ENCODE results near the gene CYP46A1.

CYP46A1 gene

GRCh38 chr14:99701260-99701659, 17.2 kb downstream of the CYP46A1 start:
- Histone ChIP-seq H3K9ac (ENCODE audit: low read length) (no peak overlapping the region), H3K36me3 (ENCODE audit: control insufficient read depth, insufficient read depth, low read length) (no peaks in the 10 kb centered on the region), H3K4me3 (ENCODE audit: low read depth, low read length) (no peak overlapping the region), H3K4me1 (ENCODE audit: control insufficient read depth, insufficient read depth, low read length) (no peaks in the 10 kb centered on the region), H3K27me3 (ENCODE audit: control insufficient read depth, insufficient read depth, low read length) (no peaks in the 10 kb centered on the region), H3K27ac (ENCODE audit: low read depth, low read length) (no peak overlapping the region), H3K9me3 (ENCODE audit: control insufficient read depth, insufficient read depth, low read depth, low read length) (peaks cover 15% of the 10 kb centered on the region)

GRCh38 chr14:99702115-99702514, 18.0 kb downstream of the CYP46A1 start:
- Histone ChIP-seq H3K36me3 (ENCODE audit: control insufficient read depth, insufficient read depth, low read length) (no peaks in the 10 kb centered on the region), H3K27me3 (ENCODE audit: control insufficient read depth, insufficient read depth, low read length) (no peaks in the 10 kb centered on the region), H3K9ac (ENCODE audit: low read length) (no peak overlapping the region), H3K4me1 (ENCODE audit: control insufficient read depth, insufficient read depth, low read length) (no peaks in the 10 kb centered on the region), H3K27ac (ENCODE audit: low read depth, low read length) (no peak overlapping the region), H3K9me3 (ENCODE audit: control insufficient read depth, insufficient read depth, low read depth, low read length) (peaks cover 15% of the 10 kb centered on the region), H3K4me3 (ENCODE audit: low read depth, low read length) (no peak overlapping the region)

DNA sequence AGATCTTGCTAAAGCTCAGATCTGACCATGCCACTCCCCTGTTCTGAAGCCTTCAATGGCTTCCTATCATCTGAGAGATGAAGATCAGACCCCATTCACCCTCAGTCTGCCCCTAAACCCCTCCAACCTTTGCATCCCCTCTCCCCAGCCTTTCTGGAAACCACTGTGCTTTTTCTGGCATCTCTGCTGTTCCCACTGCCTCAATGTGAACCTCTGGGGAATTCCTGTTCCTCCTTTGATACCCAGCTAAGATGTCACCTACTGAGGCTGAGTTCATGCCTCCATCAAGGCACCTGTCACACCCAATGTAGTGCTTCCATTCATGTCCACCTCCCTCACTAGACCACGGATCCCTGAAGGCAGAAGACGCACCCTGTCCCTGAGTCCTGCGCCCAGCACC, 19.3 kb downstream of the CYP46A1 start:
- Histone ChIP-seq H3K36me3 (ENCODE audit: control insufficient read depth, insufficient read depth, low read length) (no peaks in the 10 kb centered on the region), H3K4me1 (ENCODE audit: control insufficient read depth, insufficient read depth, low read length) (no peaks in the 10 kb centered on the region), H3K9me3 (ENCODE audit: control insufficient read depth, insufficient read depth, low read depth, low read length) (peaks cover 15% of the 10 kb centered on the region), H3K27ac (ENCODE audit: low read depth, low read length) (no peak overlapping the region), H3K9ac (ENCODE audit: low read length) (no peak overlapping the region), H3K27me3 (ENCODE audit: control insufficient read depth, insufficient read depth, low read length) (no peaks in the 10 kb centered on the region), H3K4me3 (ENCODE audit: low read depth, low read length) (no peak overlapping the region)

GRCh38 chr14:99704037-99704436, 19.9 kb downstream of the CYP46A1 start:
- Histone ChIP-seq H3K36me3 (ENCODE audit: control insufficient read depth, insufficient read depth, low read length) (no peaks in the 10 kb centered on the region), H3K4me3 (ENCODE audit: low read depth, low read length) (no peak overlapping the region), H3K4me1 (ENCODE audit: control insufficient read depth, insufficient read depth, low read length) (no peaks in the 10 kb centered on the region)

GRCh38 chr14:99706107-99706900, 22.2 kb downstream of the CYP46A1 start:
- H3K4me3 ChIP-seq (ENCODE audit: low read depth, low read length), result no peak overlapping the region
- H3K9ac ChIP-seq (ENCODE audit: low read length), result no peak overlapping the region
- peaks cover 15% of the 10 kb centered on the region for H3K9me3 ChIP-seq (ENCODE audit: control insufficient read depth, insufficient read depth, low read depth, low read length)
- H3K4me1 ChIP-seq (ENCODE audit: control insufficient read depth, insufficient read depth, low read length), result no peaks in the 10 kb centered on the region
- no peaks in the 10 kb centered on the region for H3K36me3 ChIP-seq (ENCODE audit: control insufficient read depth, insufficient read depth, low read length)
- no peaks in the 10 kb centered on the region for H3K27me3 ChIP-seq (ENCODE audit: control insufficient read depth, insufficient read depth, low read length)
- H3K27ac ChIP-seq (ENCODE audit: low read depth, low read length), result no peak overlapping the region

More at GRCh38 chr14:99704037-99704436, 19.9 kb downstream of the CYP46A1 start:
- Histone ChIP-seq H3K27ac (ENCODE audit: low read depth, low read length) (no peak overlapping the region), H3K27me3 (ENCODE audit: control insufficient read depth, insufficient read depth, low read length) (no peaks in the 10 kb centered on the region), H3K9ac (ENCODE audit: low read length) (no peak overlapping the region), H3K9me3 (ENCODE audit: control insufficient read depth, insufficient read depth, low read depth, low read length) (peaks cover 15% of the 10 kb centered on the region)

GRCh38 chr14:99707420-99707819, 23.3 kb downstream of the CYP46A1 start:
- no peak overlapping the region for H3K9ac ChIP-seq (ENCODE audit: low read length)
- no peak overlapping the region for H3K27ac ChIP-seq (ENCODE audit: low read depth, low read length)
- no peaks in the 10 kb centered on the region for H3K4me1 ChIP-seq (ENCODE audit: control insufficient read depth, insufficient read depth, low read length)
- H3K27me3 ChIP-seq (ENCODE audit: control insufficient read depth, insufficient read depth, low read length), result no peaks in the 10 kb centered on the region; the same call in 1 of the 2 replicates
- no peak overlapping the region for H3K4me3 ChIP-seq (ENCODE audit: low read depth, low read length)
- H3K36me3 ChIP-seq (ENCODE audit: control insufficient read depth, insufficient read depth, low read length), result no peaks in the 10 kb centered on the region
- H3K9me3 ChIP-seq (ENCODE audit: control insufficient read depth, insufficient read depth, low read depth, low read length), result peaks cover 16% of the 10 kb centered on the region

- no peak overlapping the region for H3K4me3 ChIP-seq (ENCODE audit: low read depth, low read length)
- H3K36me3 ChIP-seq (ENCODE audit: control insufficient read depth, insufficient read depth, low read length), result no peaks in the 10 kb centered on the region
- H3K4me1 ChIP-seq (ENCODE audit: control insufficient read depth, insufficient read depth, low read length), result no peaks in the 10 kb centered on the region
- no peak overlapping the region for H3K27ac ChIP-seq (ENCODE audit: low read depth, low read length)
- H3K9ac ChIP-seq (ENCODE audit: low read length), result no peak overlapping the region
- H3K27me3 ChIP-seq (ENCODE audit: control insufficient read depth, insufficient read depth, low read length), result no peaks in the 10 kb centered on the region; the same call in 1 of the 2 replicates
- peaks cover 14% of the 10 kb centered on the region for H3K9me3 ChIP-seq (ENCODE audit: control insufficient read depth, insufficient read depth, low read depth, low read length)
Measured at GRCh38 chr14:99707921-99708320, 23.8 kb downstream of the CYP46A1 start.

DNA sequence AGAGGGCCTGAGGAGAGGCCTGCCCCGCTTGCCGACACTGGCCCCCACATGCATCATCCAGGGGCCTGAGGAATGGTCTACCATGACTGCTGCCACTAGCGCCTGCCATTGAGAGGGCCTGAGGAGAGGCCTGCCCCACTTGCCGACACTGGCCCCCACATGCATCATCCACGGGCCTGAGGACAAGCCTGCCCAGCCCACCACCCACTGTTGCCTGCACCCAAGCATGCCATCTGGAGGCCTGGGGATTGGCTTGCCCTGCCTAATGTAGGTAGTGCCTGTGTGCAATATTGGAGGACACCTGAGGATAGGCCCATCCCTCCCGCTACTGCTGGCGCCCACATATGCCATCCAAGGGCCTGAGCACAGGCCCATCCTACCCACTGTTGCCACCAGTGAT, 24.4 kb downstream of the CYP46A1 start:
- Histone ChIP-seq H3K4me3 (ENCODE audit: low read depth, low read length) (no peak overlapping the region), H3K9me3 (ENCODE audit: control insufficient read depth, insufficient read depth, low read depth, low read length) (peaks cover 9% of the 10 kb centered on the region), H3K9ac (ENCODE audit: low read length) (no peak overlapping the region), H3K4me1 (ENCODE audit: control insufficient read depth, insufficient read depth, low read length) (no peaks in the 10 kb centered on the region), H3K36me3 (ENCODE audit: control insufficient read depth, insufficient read depth, low read length) (no peaks in the 10 kb centered on the region), H3K27me3 (ENCODE audit: control insufficient read depth, insufficient read depth, low read length) (no peaks in the 10 kb centered on the region; the same call in 1 of the 2 replicates), H3K27ac (ENCODE audit: low read depth, low read length) (no peak overlapping the region)

- Histone ChIP-seq H3K9ac (ENCODE audit: low read length) (no peak overlapping the region), H3K4me1 (ENCODE audit: control insufficient read depth, insufficient read depth, low read length) (no peaks in the 10 kb centered on the region), H3K9me3 (ENCODE audit: control insufficient read depth, insufficient read depth, low read depth, low read length) (peaks cover 4% of the 10 kb centered on the region), H3K27me3 (ENCODE audit: control insufficient read depth, insufficient read depth, low read length) (no peaks in the 10 kb centered on the region; the same call in 1 of the 2 replicates), H3K27ac (ENCODE audit: low read depth, low read length) (no peak overlapping the region), H3K36me3 (ENCODE audit: control insufficient read depth, insufficient read depth, low read length) (no peaks in the 10 kb centered on the region), H3K4me3 (ENCODE audit: low read depth, low read length) (no peak overlapping the region)
Measured at GRCh38 chr14:99713972-99714371, 29.9 kb downstream of the CYP46A1 start.

DNA sequence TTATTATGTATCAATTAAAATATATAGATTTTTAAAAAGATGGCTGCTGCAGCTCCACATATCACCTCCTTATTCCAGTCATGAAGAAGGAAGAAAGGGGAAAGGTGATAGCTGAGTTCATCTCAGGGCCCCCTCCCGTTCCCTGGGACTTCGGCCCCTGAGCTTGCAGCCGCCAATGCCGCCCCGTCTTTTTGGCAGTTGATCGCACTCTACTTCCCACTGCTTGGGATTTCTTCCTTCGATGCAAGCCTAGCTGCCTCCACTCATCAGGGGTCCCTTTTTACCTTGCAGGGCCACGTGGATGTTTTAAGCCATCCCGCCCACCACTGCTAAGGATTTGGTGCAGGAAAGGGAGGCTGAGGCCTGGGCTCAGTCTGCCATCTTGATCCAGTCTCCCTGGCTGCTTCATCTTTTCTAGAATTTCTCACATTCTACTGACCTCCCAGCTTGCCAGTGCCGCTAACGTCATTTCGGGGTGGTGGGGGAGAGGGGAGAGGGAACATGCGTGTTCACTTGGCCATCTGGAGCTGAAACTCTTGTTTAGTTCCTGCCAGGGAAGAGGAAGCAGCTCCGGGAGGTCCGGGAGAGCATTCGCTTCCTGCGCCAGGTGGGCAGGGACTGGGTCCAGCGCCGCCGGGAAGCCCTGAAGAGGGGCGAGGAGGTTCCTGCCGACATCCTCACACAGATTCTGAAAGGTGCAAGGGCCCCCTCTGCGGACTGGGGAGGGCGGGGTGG, 31.3 kb downstream of the CYP46A1 start:
- H3K4me3 ChIP-seq (ENCODE audit: low read depth, low read length), result no peak overlapping the region
- H3K9me3 ChIP-seq (ENCODE audit: control insufficient read depth, insufficient read depth, low read depth, low read length), result peaks cover 4% of the 10 kb centered on the region
- H3K27ac ChIP-seq (ENCODE audit: low read depth, low read length), result no peak overlapping the region
- H3K4me1 ChIP-seq (ENCODE audit: control insufficient read depth, insufficient read depth, low read length), result no peaks in the 10 kb centered on the region
- H3K27me3 ChIP-seq (ENCODE audit: control insufficient read depth, insufficient read depth, low read length), result no peaks in the 10 kb centered on the region; the same call in 1 of the 2 replicates
- no peak overlapping the region for H3K9ac ChIP-seq (ENCODE audit: low read length)
- H3K36me3 ChIP-seq (ENCODE audit: control insufficient read depth, insufficient read depth, low read length), result no peaks in the 10 kb centered on the region
